Psoas muscle (tissue), 8 donors: ENCODE results near the gene TEAD4. TPM values are rescaled to one million over a fixed set of nuclear protein-coding genes. Genes with fewer than 3 reads are reported as not detected.

ENCODE experiments used
- ATAC-seq, 4 donors: fragments of 200-7000 bp; cut with Tn5 transposase; one replicate each; pipeline ENCODE4 v1.9.1; 2020; ENCODE audit warnings: moderate library complexity in 3 of 4, mild to moderate bottlenecking in 2 of 4
- DNase-seq, 2 donors: peaks; one replicate each; pipeline ENCODE4 v3.0.0-alpha.2; 2020
- H3K27ac ChIP-seq: fragments of 200-600 bp; one replicate; pipeline ENCODE4 v1.8.0; 2022
- H3K27me3 ChIP-seq, 3 donors: fragments of 200-600 bp in 1 of 3; one replicate each; pipeline versions ENCODE4 v1.6.1 to v1.8.0; 2013 to 2022; ENCODE audit warnings: low read length in 2 of 3, mild to moderate bottlenecking in 2 of 3, moderate library complexity in 1 of 3; ENCODE audit not compliant: insufficient read depth in 3 of 3
- H3K36me3 ChIP-seq, 2 donors: fragments of 200-600 bp in 1 of 2; one replicate each; pipeline versions ENCODE4 v1.6.1 to v1.8.0; 2013 to 2022; ENCODE audit warnings: low read depth in 1 of 2, mild to moderate bottlenecking in 1 of 2, moderate library complexity in 1 of 2; ENCODE audit not compliant: insufficient read depth in 1 of 2
- H3K4me1 ChIP-seq: fragments of 200-600 bp; one replicate; pipeline ENCODE4 v1.8.0; 2022
- H3K4me3 ChIP-seq: fragments of 200-600 bp; one replicate; pipeline ENCODE4 v1.8.0; 2022; ENCODE audit warnings: mild to moderate bottlenecking
- H3K9me3 ChIP-seq: fragments of 200-600 bp; one replicate; pipeline ENCODE4 v1.8.0; 2022
- CTCF ChIP-seq: fragments of 200-600 bp; IDR thresholded peaks from one replicate; pipeline ENCODE4 v1.8.0; 2022; ENCODE audit warnings: antibody characterized with exemption
- WGBS, 3 donors: extraction: QIAGEN DNeasy Blood & Tissue Kit; methylation state at CpG; one replicate each; pipeline versions ENCODE4 v1.1.6 to v1.1.7; 2013; 5-methylcytosine and 5-hydroxymethylcytosine counted together
- intact Hi-C, 2 donors: fragments of 100-400 bp; cut with DNase I; formaldehyde crosslinking; loops; one replicate each; pipeline versions ENCODE4 v1.11.0 to v1.14.2; 2022
- polyA plus RNA-seq, 3 donors: library from polyadenylated mRNA; stranded (reverse); fragments of 200-250 nt; gene quantifications; one replicate each; pipeline ENCODE4 v1.2.3, GENCODE V29; 2013
- total RNA-seq, 4 donors: library from RNA; stranded (reverse); fragmentation: NEBNext Ultra II Directional in 2 of 4; extraction: Animal tissue kit (Norgen Biotek cat#: 25700) in 2 of 4; gene quantifications; one replicate each; pipeline versions ENCODE4 v1.2.1 to v1.2.4, GENCODE V29; 2021 to 2023
- donor health status: healthy with polysubstance abuse.
- donor health status: DM: no; HTN: no; CAD: no; lungs with moderate emphysema.
- donor health status: Bipolar disorder and iron deficiency.
- donor health status: healthy.
- donor health status: DM: yes; HTN: yes; CAD: no.
- donor health status: DM: no; HTN: no; CAD: no.
- donor health status: DM: no; HTN: no; CAD: no.
- donor health status: DM: yes; HTN: yes; CAD: no.

TEAD4 gene
- total and polyA plus RNA-seq, 7 donors: 71.2 to 236 (median 96.2) TPM

GRCh38 chr12:3032770-3033538, 73.8 kb downstream of the TEAD4 start:
- Histone ChIP-seq H3K27me3 (no peaks in the 10 kb centered on the region), H3K4me1 (peaks cover 36% of the 10 kb centered on the region), H3K9me3 (no peaks in the 10 kb centered on the region), H3K36me3 (peaks cover 2 to 59% of the 10 kb centered on the region in 2 donors), H3K27ac (peak overlapping the region; percentile 86), H3K4me3 (peak overlapping the region; percentile 45)
- 18 to 37% (median 23%) methylated on average over 26 to 27 of the region's 27 CpGs for WGBS, 3 donors
- DNase-seq (no peak), ATAC-seq (peak; percentile 27 to 57 (median 38))
- no peak for TF ChIP-seq CTCF
- intact Hi-C loops: loop anchor here (2.0 to 5.0 kb wide), 3 partner anchors 30 to 74 kb away; partner anchors contain the start of gene TEAD4 (in 1 of the 2)

DNA sequence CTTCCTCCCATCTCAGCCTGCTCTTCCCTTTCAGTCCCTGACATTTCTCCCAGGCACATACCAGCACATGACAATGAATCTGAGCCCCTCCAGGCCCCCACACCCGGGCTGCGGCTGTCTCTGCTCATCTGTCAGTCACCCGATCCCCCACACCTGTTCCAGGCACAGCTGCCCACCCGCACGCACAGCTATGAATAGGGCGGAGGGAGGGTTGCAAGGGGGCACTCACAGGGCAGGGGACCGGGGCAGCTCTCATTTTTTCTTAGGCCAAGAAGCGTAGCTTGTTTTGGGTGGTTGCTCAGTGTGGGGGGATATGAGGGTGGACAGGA, 74.3 kb downstream of the TEAD4 start:
- Histone ChIP-seq H3K4me3 (peak overlapping the region; percentile 45), H3K4me1 (peaks cover 36% of the 10 kb centered on the region), H3K9me3 (no peaks in the 10 kb centered on the region), H3K27ac (peak overlapping the region; percentile 86), H3K36me3 (peaks cover 0 to 59% of the 10 kb centered on the region in 2 donors), H3K27me3 (no peaks in the 10 kb centered on the region)
- 36 to 38% (median 37%) methylated on average over 8 of the region's 8 CpGs for WGBS, 3 donors
- ATAC-seq (peak; percentile 82 to 85 (median 83)), DNase-seq (peak; percentile 70 to 81)
- no peak for TF ChIP-seq CTCF
- intact Hi-C loops: loop anchor here (2.0 to 5.0 kb wide), 3 partner anchors 31 to 75 kb away; partner anchors contain the start of gene TEAD4 (in 1 of the 2)

GRCh38 chr12:3034067-3034750, 75.0 kb downstream of the TEAD4 start:
- 26 to 32% (median 27%) methylated on average over 10 of the region's 10 CpGs for WGBS, 3 donors
- Histone ChIP-seq H3K4me3 (peak overlapping the region; percentile 45), H3K36me3 (peaks cover 0 to 59% of the 10 kb centered on the region in 2 donors), H3K27ac (peak overlapping the region; percentile 86), H3K9me3 (no peaks in the 10 kb centered on the region), H3K4me1 (peaks cover 36% of the 10 kb centered on the region), H3K27me3 (no peaks in the 10 kb centered on the region)
- ATAC-seq: peak; percentile 85 to 89 (median 88)
- intact Hi-C loops: loop anchor here in 1 of 2 donors (2.0 to 5.0 kb wide), 2 partner anchors 67 to 149 kb away; no protein-coding TSS in a partner anchor
- peak; percentile 75 to 90 for DNase-seq
- peak; percentile 79 for TF ChIP-seq CTCF

DNA sequence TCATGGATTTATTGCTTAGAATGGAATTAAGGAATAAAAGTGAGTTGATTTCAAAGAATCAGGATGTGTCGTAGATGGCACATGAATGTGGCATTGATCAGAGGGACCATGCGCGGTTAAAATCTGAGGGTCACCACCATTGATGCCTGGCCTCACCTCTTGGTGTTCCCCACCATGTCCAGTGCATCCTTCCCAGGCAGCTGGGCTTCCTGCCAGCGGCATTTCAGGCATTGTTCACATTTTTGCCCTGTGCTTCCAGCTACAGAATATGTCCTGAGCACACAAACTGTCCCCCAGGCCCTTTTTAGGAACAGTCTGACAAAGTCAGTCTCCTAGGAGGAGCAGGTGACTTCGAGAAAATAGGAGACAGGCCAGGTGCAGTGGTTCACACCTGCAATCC, 76.0 kb downstream of the TEAD4 start:
- H3K4me3 ChIP-seq: no peak overlapping the region
- ATAC-seq: no peak
- 66 to 76% (median 72%) methylated on average over 5 of the region's 5 CpGs for WGBS, 3 donors
- no peak for TF ChIP-seq CTCF
- intact Hi-C loops: loop anchor here (2.0 to 5.0 kb wide), 2 partner anchors 63 to 150 kb away; no protein-coding TSS in a partner anchor
- H3K27ac ChIP-seq: no peak overlapping the region
- peaks cover 0 to 59% of the 10 kb centered on the region in 2 donors for H3K36me3 ChIP-seq
- H3K4me1 ChIP-seq: peaks cover 36% of the 10 kb centered on the region
- no peaks in the 10 kb centered on the region for H3K9me3 ChIP-seq
- H3K27me3 ChIP-seq: no peaks in the 10 kb centered on the region
- no peak for DNase-seq
